ENCODE results near the gene ANKRD13A.

GRCh38 chr12:110012659-110013058 lies 13.4 kb downstream of the ANKRD13A start:
- TF ChIP-seq EZH2 (IDR thresholded peaks at IDR 0.05; ENCODE audit: insufficient read depth, poor library complexity, severe bottlenecking) (no peak), EZH2phosphoT487 (IDR thresholded peaks at IDR 0.05; ENCODE audit: insufficient read depth, low read depth) (no peak)
